Bronchial epithelial cell (primary cell): ENCODE measurements around the gene TMEM107. TPM values are rescaled to one million over a fixed set of nuclear protein-coding genes. Genes with fewer than 3 reads are reported as not detected.

Experiments used
- total RNA-seq: library from RNA; depleted of rRNA; stranded (reverse); fragments of >200 nt; gene quantifications from 2 replicates; pipeline ENCODE4 v1.2.1, GENCODE V29; 2014

TMEM107 gene
- total RNA-seq, 1 donor from 2014 or later, result 24.2 TPM

Other genes with a start within 250 kb of the TMEM107 start
- 0.79 and 0.90 TPM in 2 replicates for gene KCNAB3, start 246.5 kb downstream of the TMEM107 start, total RNA-seq
- gene TRAPPC1, start 244.4 kb downstream of the TMEM107 start, total RNA-seq, result 16.8 and 27.9 TPM in 2 replicates
- 8.2 and 12.2 TPM in 2 replicates for gene CNTROB, start 244.2 kb downstream of the TMEM107 start, total RNA-seq
- 0.13 TPM in 1 of 2 replicates, not detected in the other for gene GUCY2D, start 173.8 kb downstream of the TMEM107 start, total RNA-seq
- 5.8 and 20.6 TPM in 2 replicates for gene ALOX15B, start 137.3 kb downstream of the TMEM107 start, total RNA-seq
- gene ALOX12B, start 88.7 kb downstream of the TMEM107 start, total RNA-seq, result 0.26 and 2.0 TPM in 2 replicates
- gene ALOXE3, start 57.9 kb downstream of the TMEM107 start, total RNA-seq, result 1.3 and 2.0 TPM in 2 replicates
- gene HES7, start 52.3 kb downstream of the TMEM107 start, total RNA-seq, result 0.13 and 1.3 TPM in 2 replicates
- 21.9 and 26.4 TPM in 2 replicates for gene PER1, start 24.0 kb downstream of the TMEM107 start, total RNA-seq
- gene VAMP2, start 13.4 kb downstream of the TMEM107 start, total RNA-seq, result 2.1 and 4.4 TPM in 2 replicates
- 6.5 and 6.8 TPM in 2 replicates for gene BORCS6, start 13.8 kb upstream of the TMEM107 start, total RNA-seq
- 0.64 and 1.6 TPM in 2 replicates for gene AURKB, start 34.2 kb upstream of the TMEM107 start, total RNA-seq
- gene CTC1, start 71.7 kb upstream of the TMEM107 start, total RNA-seq, result 2.9 and 5.6 TPM in 2 replicates
- 5.8 and 9.5 TPM in 2 replicates for gene PFAS, start 72.9 kb upstream of the TMEM107 start, total RNA-seq
- gene RANGRF, start 112.3 kb upstream of the TMEM107 start, total RNA-seq, result 11.1 and 11.8 TPM in 2 replicates
- gene SLC25A35, start 119.0 kb upstream of the TMEM107 start, total RNA-seq, result 0.26 and 0.38 TPM in 2 replicates
- not detected in 2 replicates for gene ARHGEF15, start 133.9 kb upstream of the TMEM107 start, total RNA-seq
- not detected in 2 replicates for gene ODF4, start 163.5 kb upstream of the TMEM107 start, total RNA-seq
- gene RPL26, start 206.8 kb upstream of the TMEM107 start, total RNA-seq, result 6,352 and 10,136 TPM in 2 replicates
- under 0.01 and 0.38 TPM in 2 replicates for gene RNF222, start 221.4 kb upstream of the TMEM107 start, total RNA-seq